ENCODE results near the gene OR2T6. TPM values are rescaled to one million over a fixed set of nuclear protein-coding genes. Genes with fewer than 3 reads are reported as not detected.

Gene OR2T6
- 0.04 TPM for polyA plus RNA-seq (2013)

- Histone ChIP-seq H3K4me1 (ENCODE audit: control extremely low read depth in 1 of 4, control insufficient read depth in 4 of 4, insufficient read depth in 4 of 4, low read length in 3 of 4) (peaks cover 0 to 6% (median 2%) of the 10 kb centered on the region in 4 experiments), H3K9me3 (ENCODE audit: control extremely low read depth in 1 of 5, control insufficient read depth in 4 of 5, insufficient read depth in 2 of 5, low read depth in 1 of 5, low read length in 4 of 5) (no peaks in the 10 kb centered on the region), H3K27me3 (replicated peaks in 2 of 5; ENCODE audit: control insufficient read depth in 4 of 5, insufficient read depth in 5 of 5, low read length in 4 of 5) (no peaks in the 10 kb centered on the region), H3K4me3 (ENCODE audit: control insufficient read depth in 1 of 7, extremely low read depth in 1 of 7, insufficient read depth in 4 of 7, low read depth in 2 of 7, low read length in 6 of 7) (no peak within 1 kb of the TSS), H3K27ac (ENCODE audit: insufficient read depth in 1 of 2, low read depth in 1 of 2, low read length in 2 of 2, poor library complexity in 1 of 2, severe bottlenecking in 2 of 2) (no peak within 1 kb of the TSS), H3K36me3 (ENCODE audit: control insufficient read depth in 4 of 4, insufficient read depth in 4 of 4, low read length in 3 of 4) (no peaks in the 10 kb centered on the region)
- CTCF ChIA-PET, result no interaction called here
- POLR2A ChIA-PET, result no interaction called here
- DNase-seq, result no peak
Observed at GRCh38 chr1:248375446-248375845, at the start of gene OR2T6. TSS of gene OR2T6 (plus strand) at chr1:248375746. CDS start at chr1:248387609, 11,863 bp downstream.

DNA sequence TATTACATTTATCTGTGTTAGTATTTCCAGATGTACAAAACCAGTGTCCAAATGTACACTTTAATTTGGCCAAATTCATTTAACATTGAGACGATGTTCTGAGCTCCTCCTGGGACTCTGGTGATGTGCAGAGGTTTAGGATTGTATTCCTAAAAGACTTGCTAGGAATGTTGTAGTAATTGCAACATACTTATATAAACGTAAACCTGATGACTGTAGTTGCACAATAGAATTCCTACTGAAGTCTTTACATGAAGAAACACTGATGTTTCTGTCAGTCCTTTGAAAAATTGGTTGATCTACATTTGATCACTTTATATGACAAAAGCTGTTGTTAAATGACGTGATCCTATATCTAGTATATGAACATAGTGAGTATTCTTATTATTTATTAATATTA lies 32.1 kb upstream of the OR2T6 start:
- Histone ChIP-seq H3K27me3 (replicated peaks in 2 of 5; ENCODE audit: control insufficient read depth in 4 of 5, insufficient read depth in 5 of 5, low read length in 4 of 5) (no peaks in the 10 kb centered on the region), H3K4me1 (ENCODE audit: control extremely low read depth in 1 of 4, control insufficient read depth in 4 of 4, insufficient read depth in 4 of 4, low read length in 3 of 4) (no peaks in the 10 kb centered on the region), H3K4me3 (ENCODE audit: control insufficient read depth in 1 of 7, extremely low read depth in 1 of 7, insufficient read depth in 4 of 7, low read depth in 2 of 7, low read length in 6 of 7) (no peak overlapping the region), H3K9me3 (ENCODE audit: control extremely low read depth in 1 of 5, control insufficient read depth in 4 of 5, insufficient read depth in 2 of 5, low read depth in 1 of 5, low read length in 4 of 5) (no peaks in the 10 kb centered on the region), H3K36me3 (ENCODE audit: control insufficient read depth in 4 of 4, insufficient read depth in 4 of 4, low read length in 3 of 4) (no peaks in the 10 kb centered on the region), H3K27ac (ENCODE audit: insufficient read depth in 1 of 2, low read depth in 1 of 2, low read length in 2 of 2, poor library complexity in 1 of 2, severe bottlenecking in 2 of 2) (no peak overlapping the region)
- CTCF ChIA-PET, result no interaction called here
- WGBS (ENCODE audit: insufficient coverage), result 100% methylated on average over 1 of the region's 3 CpGs
- POLR2A ChIA-PET, result no interaction called here
- no peak for DNase-seq

GRCh38 chr1:248348475-248348874 lies 27.1 kb upstream of the OR2T6 start, which contains the start of gene OR14C36:
TSS of gene OR14C36 (plus strand) at chr1:248348775. CDS start at chr1:248348775, 0 bp downstream.
- CTCF ChIA-PET, result no interaction called here
- no peaks in the 10 kb centered on the region for H3K9me3 ChIP-seq (ENCODE audit: control extremely low read depth in 1 of 5, control insufficient read depth in 4 of 5, insufficient read depth in 2 of 5, low read depth in 1 of 5, low read length in 4 of 5)
- no peaks in the 10 kb centered on the region for H3K4me1 ChIP-seq (ENCODE audit: control extremely low read depth in 1 of 4, control insufficient read depth in 4 of 4, insufficient read depth in 4 of 4, low read length in 3 of 4)
- H3K36me3 ChIP-seq (ENCODE audit: control insufficient read depth in 4 of 4, insufficient read depth in 4 of 4, low read length in 3 of 4), result no peaks in the 10 kb centered on the region
- no peak for DNase-seq
- POLR2A ChIA-PET, result no interaction called here
- 82% methylated on average over 2 of the region's 4 CpGs for WGBS (ENCODE audit: insufficient coverage)
- H3K4me3 ChIP-seq (ENCODE audit: control insufficient read depth in 1 of 7, extremely low read depth in 1 of 7, insufficient read depth in 4 of 7, low read depth in 2 of 7, low read length in 6 of 7), result no peak within 1 kb of the TSS
- no peaks in the 10 kb centered on the region for H3K27me3 ChIP-seq (replicated peaks in 2 of 5; ENCODE audit: control insufficient read depth in 4 of 5, insufficient read depth in 5 of 5, low read length in 4 of 5)
- no peak within 1 kb of the TSS for H3K27ac ChIP-seq (ENCODE audit: insufficient read depth in 1 of 2, low read depth in 1 of 2, low read length in 2 of 2, poor library complexity in 1 of 2, severe bottlenecking in 2 of 2)

- H3K27ac ChIP-seq (ENCODE audit: insufficient read depth in 1 of 2, low read depth in 1 of 2, low read length in 2 of 2, poor library complexity in 1 of 2, severe bottlenecking in 2 of 2), result no peak overlapping the region
- H3K9me3 ChIP-seq (ENCODE audit: control extremely low read depth in 1 of 5, control insufficient read depth in 4 of 5, insufficient read depth in 2 of 5, low read depth in 1 of 5, low read length in 4 of 5), result no peaks in the 10 kb centered on the region
- H3K36me3 ChIP-seq (ENCODE audit: control insufficient read depth in 4 of 4, insufficient read depth in 4 of 4, low read length in 3 of 4), result no peaks in the 10 kb centered on the region
- WGBS (ENCODE audit: insufficient coverage), result 86% methylated on average over 1 of the region's 3 CpGs
- no peaks in the 10 kb centered on the region for H3K27me3 ChIP-seq (replicated peaks in 2 of 5; ENCODE audit: control insufficient read depth in 4 of 5, insufficient read depth in 5 of 5, low read length in 4 of 5)
- peaks cover 0 to 11% (median 5%) of the 10 kb centered on the region in 4 experiments for H3K4me1 ChIP-seq (ENCODE audit: control extremely low read depth in 1 of 4, control insufficient read depth in 4 of 4, insufficient read depth in 4 of 4, low read length in 3 of 4)
- ChIA-PET CTCF (no interaction called here), POLR2A (no interaction called here)
- DNase-seq, result no peak
- H3K4me3 ChIP-seq (ENCODE audit: control insufficient read depth in 1 of 7, extremely low read depth in 1 of 7, insufficient read depth in 4 of 7, low read depth in 2 of 7, low read length in 6 of 7), result no peak overlapping the region
Observed at GRCh38 chr1:248359415-248359814, 16.1 kb upstream of the OR2T6 start.

DNA sequence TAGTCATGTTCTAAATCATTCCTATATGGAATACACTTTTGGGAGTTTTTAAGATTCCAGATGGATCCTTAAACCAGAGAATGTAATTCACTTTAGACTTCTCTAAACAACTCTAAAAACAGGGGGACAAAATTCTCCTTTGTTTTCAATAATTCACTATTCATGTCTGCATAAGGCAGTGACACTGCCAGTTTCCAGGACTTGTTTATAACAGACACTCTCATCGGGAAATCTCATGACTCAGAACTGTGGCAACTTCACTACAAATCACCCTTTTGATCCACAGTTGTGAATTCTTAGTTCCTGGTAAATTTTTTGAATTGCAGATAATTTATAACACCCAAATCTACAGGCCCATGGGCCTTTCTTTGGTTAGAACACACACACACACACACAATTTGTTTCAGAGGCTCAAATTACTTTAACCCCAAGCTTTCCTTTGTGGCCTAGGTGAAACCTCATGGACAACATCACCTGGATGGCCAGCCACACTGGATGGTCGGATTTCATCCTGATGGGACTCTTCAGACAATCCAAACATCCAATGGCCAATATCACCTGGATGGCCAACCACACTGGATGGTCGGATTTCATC lies 14.3 kb upstream of the OR2T6 start, which contains the start of gene OR2T4:
Gene OR2T4, plus strand, starts transcription at position 545 of the 595 bp plus-strand sequence. Its CDS starts 0 bp downstream, at position 545.
- ChIA-PET CTCF (no interaction called here), POLR2A (no interaction called here)
- Histone ChIP-seq H3K36me3 (ENCODE audit: control insufficient read depth in 4 of 4, insufficient read depth in 4 of 4, low read length in 3 of 4) (no peaks in the 10 kb centered on the region), H3K4me3 (ENCODE audit: control insufficient read depth in 1 of 7, extremely low read depth in 1 of 7, insufficient read depth in 4 of 7, low read depth in 2 of 7, low read length in 6 of 7) (no peak within 1 kb of the TSS), H3K4me1 (ENCODE audit: control extremely low read depth in 1 of 4, control insufficient read depth in 4 of 4, insufficient read depth in 4 of 4, low read length in 3 of 4) (peaks cover 0 to 11% (median 5%) of the 10 kb centered on the region in 4 experiments), H3K27ac (ENCODE audit: insufficient read depth in 1 of 2, low read depth in 1 of 2, low read length in 2 of 2, poor library complexity in 1 of 2, severe bottlenecking in 2 of 2) (no peak within 1 kb of the TSS), H3K9me3 (ENCODE audit: control extremely low read depth in 1 of 5, control insufficient read depth in 4 of 5, insufficient read depth in 2 of 5, low read depth in 1 of 5, low read length in 4 of 5) (peaks cover 0 to 2% (median 0%) of the 10 kb centered on the region in 5 experiments), H3K27me3 (replicated peaks in 2 of 5; ENCODE audit: control insufficient read depth in 4 of 5, insufficient read depth in 5 of 5, low read length in 4 of 5) (no peaks in the 10 kb centered on the region)
- DNase-seq, result peak in 1 of 3 donors; percentile 71
- WGBS (ENCODE audit: insufficient coverage), result 67% methylated on average over 3 of the region's 3 CpGs

DNA sequence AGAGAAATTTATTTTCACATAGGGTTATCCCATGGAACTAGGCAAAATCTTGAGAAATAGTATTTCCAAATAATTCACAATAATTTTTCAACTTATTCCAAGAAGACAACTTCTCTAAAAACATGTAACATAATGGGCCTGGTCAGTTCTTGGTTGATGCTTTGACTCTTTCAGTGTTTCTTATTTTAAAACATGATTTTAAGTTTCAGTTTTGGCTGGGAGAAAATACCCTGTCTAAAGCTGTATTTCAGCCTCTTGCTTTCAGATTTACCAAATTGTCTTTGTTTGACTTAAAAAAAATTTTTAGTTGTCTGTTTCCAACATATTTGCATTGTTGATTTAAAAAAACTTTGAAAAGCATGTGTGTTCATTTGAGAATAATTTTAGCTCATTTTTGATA lies 8.9 kb upstream of the OR2T6 start:
- Histone ChIP-seq H3K4me1 (ENCODE audit: control extremely low read depth in 1 of 4, control insufficient read depth in 4 of 4, insufficient read depth in 4 of 4, low read length in 3 of 4) (peaks cover 0 to 3% (median under 1%) of the 10 kb centered on the region in 4 experiments), H3K36me3 (ENCODE audit: control insufficient read depth in 4 of 4, insufficient read depth in 4 of 4, low read length in 3 of 4) (no peaks in the 10 kb centered on the region), H3K27ac (ENCODE audit: insufficient read depth in 1 of 2, low read depth in 1 of 2, low read length in 2 of 2, poor library complexity in 1 of 2, severe bottlenecking in 2 of 2) (no peak overlapping the region), H3K4me3 (ENCODE audit: control insufficient read depth in 1 of 7, extremely low read depth in 1 of 7, insufficient read depth in 4 of 7, low read depth in 2 of 7, low read length in 6 of 7) (no peak overlapping the region), H3K27me3 (replicated peaks in 2 of 5; ENCODE audit: control insufficient read depth in 4 of 5, insufficient read depth in 5 of 5, low read length in 4 of 5) (no peaks in the 10 kb centered on the region), H3K9me3 (ENCODE audit: control extremely low read depth in 1 of 5, control insufficient read depth in 4 of 5, insufficient read depth in 2 of 5, low read depth in 1 of 5, low read length in 4 of 5) (peaks cover 0 to 2% (median 0%) of the 10 kb centered on the region in 5 experiments)
- ChIA-PET CTCF (interaction anchor here (1.5 kb wide), 1 partner anchor 10 kb away, joined by 3 read pairs; no protein-coding TSS in a partner anchor), POLR2A (no interaction called here)
- DNase-seq, result no peak

- no peaks in the 10 kb centered on the region for H3K36me3 ChIP-seq (ENCODE audit: control insufficient read depth in 4 of 4, insufficient read depth in 4 of 4, low read length in 3 of 4)
- ChIA-PET CTCF (no interaction called here), POLR2A (no interaction called here)
- peak in 2 of 3 donors; percentile 53 to 78 for DNase-seq
- WGBS (ENCODE audit: insufficient coverage), result 27% methylated on average over 5 of the region's 5 CpGs
- no peak overlapping the region for H3K27ac ChIP-seq (ENCODE audit: insufficient read depth in 1 of 2, low read depth in 1 of 2, low read length in 2 of 2, poor library complexity in 1 of 2, severe bottlenecking in 2 of 2)
- H3K4me1 ChIP-seq (ENCODE audit: control extremely low read depth in 1 of 4, control insufficient read depth in 4 of 4, insufficient read depth in 4 of 4, low read length in 3 of 4), result peaks cover 0 to 6% (median 2%) of the 10 kb centered on the region in 4 experiments
- no peaks in the 10 kb centered on the region for H3K27me3 ChIP-seq (replicated peaks in 2 of 5; ENCODE audit: control insufficient read depth in 4 of 5, insufficient read depth in 5 of 5, low read length in 4 of 5)
- H3K4me3 ChIP-seq (ENCODE audit: control insufficient read depth in 1 of 7, extremely low read depth in 1 of 7, insufficient read depth in 4 of 7, low read depth in 2 of 7, low read length in 6 of 7), result no peak overlapping the region
- H3K9me3 ChIP-seq (ENCODE audit: control extremely low read depth in 1 of 5, control insufficient read depth in 4 of 5, insufficient read depth in 2 of 5, low read depth in 1 of 5, low read length in 4 of 5), result no peaks in the 10 kb centered on the region
Observed at GRCh38 chr1:248372394-248372793, 3.2 kb upstream of the OR2T6 start.

All from common myeloid progenitor, CD34-positive (primary cell).